ENCODE measurements around the gene TSTD1. TPM values are rescaled to one million over a fixed set of nuclear protein-coding genes. Genes with fewer than 3 reads are reported as not detected.

Gene TSTD1
- 100 to 1,000 TPM in 1 of 2 donors, 10 to 100 TPM in 1; 38.7 to 119 TPM for total RNA-seq

- peaks cover 12% of the 10 kb centered on the region for H3K4me1 Mint-ChIP-seq
- peak within 1 kb of the TSS; percentile 92 for H3K4me3 Mint-ChIP-seq
- peak within 1 kb of the TSS; percentile 87 for H3K27ac Mint-ChIP-seq
- H3K36me3 Mint-ChIP-seq (ENCODE audit: low read depth): peaks cover 68% of the 10 kb centered on the region
- H3K27me3 Mint-ChIP-seq: no peaks in the 10 kb centered on the region
- peak; percentile 90 for ATAC-seq (replicated peaks)
- H3K9me3 Mint-ChIP-seq: no peaks in the 10 kb centered on the region
Observed at GRCh38 chr1:161038523-161039153, at the start of gene TSTD1. Gene TSTD1 (minus strand): TSS chr1:161038964. CDS start chr1:161038889, 75 bp downstream.

DNA sequence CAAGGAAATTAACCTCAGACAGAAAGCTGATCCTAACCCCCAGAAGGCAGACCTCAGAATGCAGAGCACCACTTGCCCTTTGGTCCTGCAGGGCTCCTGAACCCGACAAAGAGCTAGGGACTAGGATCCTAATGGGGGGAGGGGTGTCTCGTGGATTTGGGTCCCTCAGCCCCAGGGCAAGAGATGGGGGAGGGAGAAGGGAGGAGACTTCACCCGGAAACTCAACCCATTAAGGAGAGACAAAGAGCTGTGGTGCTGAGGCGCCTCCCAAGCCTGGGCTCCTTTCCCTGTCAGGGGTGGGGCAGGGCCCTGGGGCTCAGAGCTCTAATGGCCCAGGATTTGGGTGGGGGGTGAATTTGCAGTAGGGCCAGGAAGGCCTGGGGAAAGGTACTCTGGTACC, 47.7 kb upstream of the TSTD1 start:
- Mint-ChIP-seq H3K4me3 (no peak overlapping the region), H3K4me1 (peaks cover 8% of the 10 kb centered on the region)
- ATAC-seq (replicated peaks): no peak

DNA sequence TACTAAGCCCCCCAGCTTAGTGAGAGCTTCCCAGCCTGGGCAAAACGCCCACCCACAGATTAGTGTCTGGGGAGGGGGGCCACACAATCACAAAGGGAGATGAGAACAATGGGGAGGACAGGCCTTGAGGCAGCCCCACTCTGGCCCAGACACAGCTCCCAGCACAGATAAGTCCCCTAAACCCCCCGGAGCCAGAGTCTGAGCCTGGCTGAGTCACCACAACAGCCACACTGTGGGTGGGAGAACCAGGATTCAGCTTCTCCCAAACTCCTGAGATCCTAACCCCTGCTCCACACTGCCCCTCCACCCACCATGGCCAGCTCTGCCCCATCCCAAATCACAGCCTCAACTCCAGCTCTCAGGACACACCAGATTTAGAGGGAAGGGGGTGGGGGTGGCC, 46.4 kb upstream of the TSTD1 start:
- no peaks in the 10 kb centered on the region for H3K36me3 Mint-ChIP-seq (ENCODE audit: low read depth)
- H3K27me3 Mint-ChIP-seq: no peaks in the 10 kb centered on the region
- H3K4me3 Mint-ChIP-seq: no peak overlapping the region
- no peaks in the 10 kb centered on the region for H3K4me1 Mint-ChIP-seq
- no peaks in the 10 kb centered on the region for H3K9me3 Mint-ChIP-seq
- no peak for ATAC-seq (replicated peaks)
- peak overlapping the region; percentile 20 for H3K27ac Mint-ChIP-seq

More for the DNA sequence above, 47.7 kb upstream of the TSTD1 start:
- no peaks in the 10 kb centered on the region for H3K9me3 Mint-ChIP-seq
- H3K27ac Mint-ChIP-seq: peak overlapping the region; percentile 20
- H3K27me3 Mint-ChIP-seq: no peaks in the 10 kb centered on the region
- no peaks in the 10 kb centered on the region for H3K36me3 Mint-ChIP-seq (ENCODE audit: low read depth)

DNA sequence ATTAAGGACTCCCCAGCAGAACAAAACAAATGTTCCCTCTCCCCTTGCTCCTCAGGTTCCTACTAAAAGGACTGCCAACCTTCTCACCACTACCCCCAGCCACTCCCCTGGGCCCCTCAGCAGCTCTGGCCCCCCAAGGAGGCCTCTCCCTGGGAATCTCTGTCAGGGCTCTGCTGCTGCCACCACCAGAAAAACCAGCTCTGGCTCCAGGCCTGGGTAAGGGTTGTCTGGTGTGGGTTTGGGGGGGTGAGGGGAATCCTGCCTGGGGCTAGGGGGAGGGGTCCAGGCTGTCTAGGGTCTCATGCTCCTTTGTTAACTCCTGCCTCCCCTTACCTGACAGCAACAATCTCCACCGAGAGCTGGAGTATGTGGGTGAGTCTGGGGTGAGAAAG, 45.8 kb upstream of the TSTD1 start:
- Mint-ChIP-seq H3K4me3 (no peak overlapping the region), H3K9me3 (no peaks in the 10 kb centered on the region), H3K27ac (peak overlapping the region; percentile 20), H3K4me1 (no peaks in the 10 kb centered on the region), H3K27me3 (no peaks in the 10 kb centered on the region), H3K36me3 (ENCODE audit: low read depth) (no peaks in the 10 kb centered on the region)
- ATAC-seq (replicated peaks): no peak

- H3K4me1 Mint-ChIP-seq: no peaks in the 10 kb centered on the region
- no peak overlapping the region for H3K4me3 Mint-ChIP-seq
- ATAC-seq (replicated peaks): no peak
- H3K27me3 Mint-ChIP-seq: no peaks in the 10 kb centered on the region
- H3K9me3 Mint-ChIP-seq: no peaks in the 10 kb centered on the region
- H3K36me3 Mint-ChIP-seq (ENCODE audit: low read depth): no peaks in the 10 kb centered on the region
- no peak overlapping the region for H3K27ac Mint-ChIP-seq
Observed at GRCh38 chr1:161083748-161084596, 45.2 kb upstream of the TSTD1 start.

- H3K36me3 Mint-ChIP-seq (ENCODE audit: low read depth): no peaks in the 10 kb centered on the region
- H3K27ac Mint-ChIP-seq: peak overlapping the region; percentile 6
- no peaks in the 10 kb centered on the region for H3K27me3 Mint-ChIP-seq
- no peaks in the 10 kb centered on the region for H3K9me3 Mint-ChIP-seq
- H3K4me3 Mint-ChIP-seq: no peak overlapping the region
- no peaks in the 10 kb centered on the region for H3K4me1 Mint-ChIP-seq
- peak; percentile 61 for ATAC-seq (replicated peaks)
Observed at GRCh38 chr1:161082996-161083747, 44.4 kb upstream of the TSTD1 start.

- Mint-ChIP-seq H3K4me1 (no peaks in the 10 kb centered on the region), H3K36me3 (ENCODE audit: low read depth) (no peaks in the 10 kb centered on the region), H3K4me3 (no peak overlapping the region), H3K27ac (peak overlapping the region; percentile 44), H3K27me3 (no peaks in the 10 kb centered on the region), H3K9me3 (no peaks in the 10 kb centered on the region)
- ATAC-seq (replicated peaks): no peak
Observed at GRCh38 chr1:161082483-161082882, 43.7 kb upstream of the TSTD1 start.

DNA sequence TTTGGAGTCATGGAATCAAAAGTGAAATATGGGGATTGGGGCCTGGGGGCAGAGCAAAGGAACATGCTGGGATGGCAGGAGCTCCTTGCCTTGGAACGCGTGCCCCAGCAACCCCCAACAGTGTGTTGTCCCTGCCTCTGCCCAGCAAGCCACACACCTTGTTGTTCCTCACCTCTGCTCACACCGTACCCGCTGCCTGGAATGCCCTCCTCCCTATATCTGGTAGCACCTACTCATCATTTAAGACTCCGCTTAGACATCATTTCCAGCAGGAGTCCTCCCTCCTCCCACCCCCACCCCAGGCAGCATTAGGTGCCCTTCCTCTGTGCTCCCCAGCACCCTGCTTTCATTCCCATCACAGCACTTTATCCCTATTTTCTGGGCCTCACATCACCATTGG, 42.8 kb upstream of the TSTD1 start:
- Mint-ChIP-seq H3K27ac (peak overlapping the region; percentile 44), H3K36me3 (ENCODE audit: low read depth) (no peaks in the 10 kb centered on the region), H3K9me3 (no peaks in the 10 kb centered on the region), H3K4me3 (no peak overlapping the region), H3K4me1 (no peaks in the 10 kb centered on the region), H3K27me3 (no peaks in the 10 kb centered on the region)
- no peak for ATAC-seq (replicated peaks)

DNA sequence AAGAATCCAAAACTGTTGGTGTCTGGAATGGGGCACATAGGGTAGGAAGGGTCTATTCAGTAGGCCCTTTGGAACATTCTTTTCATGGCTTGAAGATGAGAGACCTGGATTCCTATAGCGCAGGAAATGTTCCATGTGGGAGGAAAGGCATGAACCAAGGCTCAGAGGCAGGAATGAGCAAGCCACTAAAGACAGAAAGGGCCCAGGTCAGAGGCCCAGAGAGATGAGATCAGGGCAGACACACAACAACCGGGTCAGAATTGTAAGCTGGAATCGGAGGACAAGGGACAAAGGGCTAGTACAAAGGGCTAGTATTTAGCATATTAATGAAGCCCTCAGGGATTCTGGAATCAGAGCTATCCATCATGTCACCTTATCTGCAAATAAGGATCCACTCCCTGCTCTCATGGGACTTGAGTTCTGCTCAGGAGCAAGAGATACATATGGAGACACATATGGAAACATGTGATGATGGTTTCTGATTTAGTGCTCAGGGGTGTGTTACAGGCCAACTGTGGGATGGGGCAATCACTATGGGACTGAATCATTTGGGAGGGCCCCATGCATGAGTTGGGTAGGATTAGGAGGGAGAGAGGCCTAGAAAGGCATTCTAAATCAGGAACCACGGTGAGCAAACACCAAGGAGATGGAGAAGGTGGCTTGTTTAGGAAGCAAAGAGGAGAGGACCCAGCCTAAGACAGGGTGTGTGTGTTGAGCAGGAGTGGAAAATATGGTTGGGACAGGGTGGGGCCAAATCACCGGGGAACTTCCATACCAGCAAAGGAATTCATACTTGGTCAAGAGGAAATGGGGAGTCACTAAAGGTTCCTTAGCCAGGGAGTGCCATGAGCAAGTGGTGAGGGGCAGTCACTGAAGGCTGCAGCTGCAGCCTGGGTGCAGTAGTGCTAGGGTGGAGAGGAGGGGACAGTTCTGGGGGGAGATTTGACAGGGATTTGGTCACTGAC, 42.0 kb upstream of the TSTD1 start:
- peak; percentile 12 for ATAC-seq (replicated peaks)
- Mint-ChIP-seq H3K4me3 (no peak overlapping the region), H3K27ac (no peak overlapping the region), H3K9me3 (no peaks in the 10 kb centered on the region), H3K27me3 (no peaks in the 10 kb centered on the region), H3K4me1 (no peaks in the 10 kb centered on the region), H3K36me3 (ENCODE audit: low read depth) (no peaks in the 10 kb centered on the region)

GRCh38 chr1:161079436-161080110, 40.8 kb upstream of the TSTD1 start:
- no peaks in the 10 kb centered on the region for H3K9me3 Mint-ChIP-seq
- no peak overlapping the region for H3K4me3 Mint-ChIP-seq
- H3K36me3 Mint-ChIP-seq (ENCODE audit: low read depth): no peaks in the 10 kb centered on the region
- H3K27ac Mint-ChIP-seq: no peak overlapping the region
- no peaks in the 10 kb centered on the region for H3K27me3 Mint-ChIP-seq
- H3K4me1 Mint-ChIP-seq: no peaks in the 10 kb centered on the region
- ATAC-seq (replicated peaks): no peak

- Mint-ChIP-seq H3K9me3 (no peaks in the 10 kb centered on the region), H3K36me3 (ENCODE audit: low read depth) (no peaks in the 10 kb centered on the region), H3K27ac (no peak overlapping the region), H3K4me3 (no peak overlapping the region), H3K4me1 (peaks cover under 1% of the 10 kb centered on the region), H3K27me3 (no peaks in the 10 kb centered on the region)
- ATAC-seq (replicated peaks): no peak
Observed at GRCh38 chr1:161077426-161077825, 38.7 kb upstream of the TSTD1 start.

DNA sequence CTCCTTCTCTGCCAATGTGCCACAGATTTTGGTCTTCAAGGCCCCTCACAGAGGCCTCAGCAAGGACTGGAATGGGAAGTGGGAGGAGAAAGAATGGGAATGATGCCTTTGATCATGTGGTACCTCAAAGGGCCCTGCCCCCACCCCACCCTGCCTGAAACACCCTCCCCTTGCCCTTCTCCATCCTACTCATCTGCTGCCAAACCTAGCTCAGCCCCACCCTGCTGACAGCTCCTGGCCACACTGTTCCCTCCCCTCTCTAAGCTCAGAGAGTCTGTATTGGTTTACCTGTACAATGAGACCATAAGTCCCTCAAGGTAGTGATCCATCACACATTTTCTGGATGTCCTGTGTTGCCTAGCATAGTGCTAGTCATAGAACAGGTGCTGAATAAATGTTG, 37.6 kb upstream of the TSTD1 start:
- no peaks in the 10 kb centered on the region for H3K36me3 Mint-ChIP-seq (ENCODE audit: low read depth)
- peaks cover 7% of the 10 kb centered on the region for H3K4me1 Mint-ChIP-seq
- ATAC-seq (replicated peaks): no peak

GRCh38 chr1:161074676-161075368, 36.1 kb upstream of the TSTD1 start:
- Mint-ChIP-seq H3K9me3 (no peaks in the 10 kb centered on the region), H3K4me3 (no peak overlapping the region), H3K4me1 (peaks cover 15% of the 10 kb centered on the region), H3K27ac (peak overlapping the region; percentile 9), H3K36me3 (ENCODE audit: low read depth) (peaks cover under 1% of the 10 kb centered on the region), H3K27me3 (no peaks in the 10 kb centered on the region)
- no peak for ATAC-seq (replicated peaks)

More for the DNA sequence above, 37.6 kb upstream of the TSTD1 start:
- Mint-ChIP-seq H3K4me3 (no peak overlapping the region), H3K27ac (no peak overlapping the region), H3K27me3 (no peaks in the 10 kb centered on the region), H3K9me3 (no peaks in the 10 kb centered on the region)
